K562 (cell line): ENCODE measurements around the gene TCF4. TPM values are rescaled to one million over a fixed set of nuclear protein-coding genes. Genes with fewer than 3 reads are reported as not detected.

Experiments used
- ATAC-seq: fragments of 200-7000 bp; cut with Tn5 transposase; 3 replicates; pipeline ENCODE4 v1.9.1; 2020; ENCODE audit warnings: moderate library complexity
- BruUV-seq: library from RNA; stranded (reverse); fragments of 400-500 nt; replicated peaks from 2 replicates; lab custom pipeline; 2021; lab: Mats Ljungman, UMichigan
- CTCF ChIA-PET: fragments of 300-600 bp; formaldehyde crosslinking; extraction: SDS; loops from one replicate; lab custom pipeline; 2021; ENCODE audit warnings: low intra/inter-chr PET ratio; lab: Yijun Ruan, JAX
- POLR2A ChIA-PET: fragments of 300-600, 350-650 bp; sonication (Branson Sonifier 250); formaldehyde crosslinking; extraction: SDS; loops from one replicate; lab custom pipeline; 2021; ENCODE audit warnings: antibody characterized with exemption, inconsistent platforms; lab: Yijun Ruan, JAX
- DNase-seq, 4 experiments: peaks; one replicate each; pipeline versions ENCODE4 v3.0.0 to v3.0.0-alpha.2; 2011 to 2018; ENCODE audit warnings: low spot score in 3 of 4, mixed read lengths in 3 of 4; ENCODE audit errors: extremely low read depth in 1 of 4
- FAIRE-seq: peaks from 2 replicates; lab custom pipeline; 2011; peaks lifted over from hg19 to GRCh38; lab: Jason Lieb, UNC
- H2AFZ ChIP-seq: 2 replicates; pipeline ENCODE4 v1.6.0; 2011; ENCODE audit warnings: low read depth, low read length, control low read depth, inconsistent platforms
- H3K27ac ChIP-seq: fragments of 200-600 bp; 3 replicates; pipeline ENCODE4 v1.8.0; 2011; ENCODE audit warnings: low read depth, mild to moderate bottlenecking, control low read depth, inconsistent platforms, low read length, moderate library complexity, mixed read lengths; ENCODE audit errors: extremely low read depth
- H3K27me3 ChIP-seq, 2 experiments: fragments of 300-600 bp in 1 of 2; 2 replicates in 1 of 2; 3 replicates in 1 of 2; pipeline versions ENCODE4 v1.6.0 to v1.8.0; 2011; ENCODE audit warnings: inconsistent platforms in 2 of 2, low read length in 2 of 2, mild to moderate bottlenecking in 1 of 2, mixed read lengths in 1 of 2, moderate library complexity in 1 of 2; ENCODE audit not compliant: control insufficient read depth in 2 of 2, insufficient read depth in 2 of 2
- H3K36me3 ChIP-seq: fragments of 300-600 bp; 3 replicates; pipeline ENCODE4 v1.8.0; 2011; ENCODE audit warnings: mild to moderate bottlenecking, low read length, inconsistent platforms; ENCODE audit not compliant: control insufficient read depth, insufficient read depth
- H3K4me1 ChIP-seq, 2 experiments: fragments of 200-600 bp in 1 of 2; replicated peaks in 1 of 2; 2 replicates in 1 of 2; 3 replicates in 1 of 2; pipeline versions ENCODE4 v1.5.1 to v1.8.0; 2011; ENCODE audit warnings: inconsistent platforms in 2 of 2, low read length in 2 of 2, mild to moderate bottlenecking in 1 of 2, mixed read lengths in 1 of 2, moderate library complexity in 1 of 2; ENCODE audit not compliant: control insufficient read depth in 2 of 2, insufficient read depth in 2 of 2
- H3K4me2 ChIP-seq: 2 replicates; pipeline ENCODE4 v1.6.1; 2011; ENCODE audit warnings: low read length, control low read depth, inconsistent platforms, mixed read lengths; ENCODE audit not compliant: insufficient read depth
- H3K4me3 ChIP-seq: fragments of 200-600 bp; sonication (generic), shearing (Covaris generic); 2 replicates; pipeline ENCODE4 v1.5.1; 2016; ENCODE audit warnings: control low read depth, inconsistent platforms
- H3K79me2 ChIP-seq: fragments of 200-600 bp; 3 replicates; pipeline ENCODE4 v1.8.0; 2011; ENCODE audit warnings: low read length, inconsistent platforms; ENCODE audit not compliant: control insufficient read depth, insufficient read depth
- H3K9ac ChIP-seq, 2 experiments: 2 replicates each; pipeline versions ENCODE4 v1.6.0 to v1.6.1; 2011; ENCODE audit warnings: low read depth in 2 of 2, low read length in 2 of 2, control low read depth in 1 of 2, inconsistent platforms in 1 of 2, mild to moderate bottlenecking in 1 of 2, mixed read lengths in 1 of 2; ENCODE audit not compliant: insufficient read depth in 1 of 2
- H3K9me1 ChIP-seq: one replicate; pipeline ENCODE4 v1.6.0; 2011; ENCODE audit warnings: inconsistent platforms, mild to moderate bottlenecking, low read length, moderate library complexity; ENCODE audit not compliant: control insufficient read depth, insufficient read depth
- H3K9me3 ChIP-seq: replicated peaks from 2 replicates; pipeline ENCODE4 v1.5.1; 2011; ENCODE audit warnings: low read depth, low read length, inconsistent platforms; ENCODE audit not compliant: control insufficient read depth, insufficient read depth
- H4K20me1 ChIP-seq: replicated peaks from 2 replicates; pipeline ENCODE4 v1.6.1; 2011; ENCODE audit warnings: low read length, inconsistent platforms, mixed read lengths; ENCODE audit not compliant: control insufficient read depth, insufficient read depth
- BCLAF1 ChIP-seq, 2 experiments: fragments of 450-650 bp in 1 of 2; IDR thresholded peaks; 2 replicates each; pipeline ENCODE4 v1.6.1; 2011 to 2017; ENCODE audit warnings: low read depth in 2 of 2, antibody characterized with exemption in 1 of 2, borderline replicate concordance in 1 of 2, low read length in 1 of 2, mild to moderate bottlenecking in 1 of 2, mixed read lengths in 1 of 2; ENCODE audit not compliant: control insufficient read depth in 1 of 2
- CXXC5 ChIP-seq: fragments of 250-450 bp; sonication (Bioruptor Pico); IDR thresholded peaks from 2 replicates; pipeline ENCODE4 v1.8.0; 2022; ENCODE audit warnings: inconsistent platforms, mild to moderate bottlenecking, moderate library complexity
- FOXA3 ChIP-seq, 2 experiments: fragments of 450-650 bp in 1 of 2; sonication (generic) in 1 of 2; formaldehyde crosslinking; IDR thresholded peaks in 1 of 2; conservative IDR thresholded peaks in 1 of 2; 2 replicates each; pipeline versions ENCODE4 v1.4.0 to v1.8.0; 2020 to 2022; ENCODE audit warnings: mild to moderate bottlenecking in 2 of 2, missing genetic modification reagents in 1 of 2
- MITF ChIP-seq: IDR thresholded peaks from 2 replicates; pipeline ENCODE4 v1.6.1; 2014; ENCODE audit warnings: antibody characterized with exemption
- OTX1 ChIP-seq: fragments of 450-650 bp; formaldehyde crosslinking; IDR thresholded peaks from 2 replicates; pipeline ENCODE4 v1.4.0; 2022; ENCODE audit warnings: mild to moderate bottlenecking
- PCBP1 ChIP-seq: fragments of 200-400 bp; formaldehyde crosslinking; IDR thresholded peaks from 2 replicates; pipeline ENCODE4 v1.6.1; 2018; ENCODE audit warnings: mild to moderate bottlenecking, low read depth, low read length; ENCODE audit not compliant: poor library complexity, severe bottlenecking
- PHF20 ChIP-seq: fragments of 450-650 bp; IDR thresholded peaks from 2 replicates; pipeline ENCODE4 v1.6.1; 2018; ENCODE audit not compliant: partially characterized antibody
- PTTG1 ChIP-seq: fragments of 450-650 bp; IDR thresholded peaks from 2 replicates; pipeline ENCODE4 v1.6.1; 2016; ENCODE audit warnings: low read depth, mild to moderate bottlenecking, missing genetic modification characterization, missing compliant biosample characterization
- ZBED1 ChIP-seq: IDR thresholded peaks from 2 replicates; pipeline ENCODE4 v1.6.1; 2014
- ZKSCAN8 ChIP-seq: fragments of 200-800 bp; sonication (Bioruptor generic); IDR thresholded peaks from 2 replicates; pipeline ENCODE4 v1.6.1; 2016; ENCODE audit warnings: missing genetic modification characterization, missing compliant biosample characterization
- WGBS: fragments of 100-300 bp; shearing (Covaris generic); methylation state at CpG from one replicate; pipeline ENCODE4 v1.1.6; 2016; ENCODE audit warnings: low coverage, mixed read lengths; ENCODE audit not compliant: insufficient coverage; ENCODE audit errors: missing lambda C conversion rate; 5-methylcytosine and 5-hydroxymethylcytosine counted together
- in situ Hi-C: fragments of 300-500 bp; cut with MboI; formaldehyde crosslinking; loops from 4 replicates; pipeline ENCODE4 v1.15.0; 2018; ENCODE audit warnings: inconsistent platforms, mixed read lengths
- intact Hi-C: fragments of 100-400 bp; cut with micrococcal nuclease; formaldehyde crosslinking; loops from 2 replicates; pipeline ENCODE4 v1.14.2; 2022
- polyA plus RNA-seq, 8 experiments: library from polyadenylated mRNA; depleted of rRNA in 4 of 8; stranded (reverse) in 5 of 8; unstranded in 3 of 8; fragments of >200 nt; fragmentation: Nextera tagmentation in 2 of 8; fragmentation: Illumina TruSeq in 1 of 8; extraction: Ambion mirVana in 2 of 8; extraction: Trizol in 1 of 8; gene quantifications; 2 replicates each; pipeline versions ENCODE4 v1.2.1 to v1.2.3, GENCODE V29; 2011 to 2014; ENCODE audit warnings: inconsistent platforms in 1 of 8, missing spikeins in 1 of 8
- total RNA-seq, 7 experiments: library from RNA; depleted of rRNA in 6 of 7; stranded (reverse); fragments of >200 nt in 6 of 7; fragmentation: Illumina TruSeq in 2 of 7; extraction: Trizol in 2 of 7; gene quantifications; 2 replicates each; pipeline versions ENCODE4 v1.2.1 to v1.2.3, GENCODE V29; 2011 to 2021; ENCODE audit warnings: low replicate concordance in 1 of 7

The TCF4 gene
- total and polyA plus RNA-seq, 9 of the 15 experiments (the other 6 are each of a cell fraction or from before 2014, with no cell fraction given), result 4.8 to 24.7 (median 15.2) TPM

GRCh38 chr18:55376387-55376786 lies 211.6 kb downstream of the TCF4 start:
- 90% methylated on average over 2 of the region's 2 CpGs for WGBS
- CTCF ChIA-PET, result no interaction called here

More at GRCh38 chr18:55376387-55376786, 211.6 kb downstream of the TCF4 start:
- DNase-seq (no peak), ATAC-seq (no peak), FAIRE-seq (no peak)
- no peaks in the 10 kb centered on the region for H4K20me1 ChIP-seq
- H3K4me2 ChIP-seq, result no peak overlapping the region
- POLR2A ChIA-PET, result no interaction called here
- no peaks in the 10 kb centered on the region for H3K9me1 ChIP-seq
- H2AFZ ChIP-seq, result no peak overlapping the region
- in situ Hi-C loops, result no loop called here
- H3K4me1 ChIP-seq, result no peaks in the 10 kb centered on the region
- H3K27ac ChIP-seq, result no peak overlapping the region
- TF ChIP-seq ZKSCAN8 (CRISPR knock-in tag) (no peak), FOXA3 (CRISPR knock-in tag; conservative IDR thresholded peaks at IDR 0.05 in 1 of 2, IDR thresholded peaks at IDR 0.05 in 1 of 2) (no peak), MITF (no peak), CXXC5 (CRISPR knock-in tag) (no peak), OTX1 (no peak), PTTG1 (no peak), BCLAF1 (IDR thresholded peaks at IDR 0.05; ENCODE audit: borderline replicate concordance in 1 of 2, control insufficient read depth in 1 of 2, low read depth in 2 of 2, low read length in 1 of 2) (no peak), ZBED1 (no peak), PCBP1 (no peak), PHF20 (no peak)
- no peaks in the 10 kb centered on the region for H3K9me3 ChIP-seq
- no peaks in the 10 kb centered on the region for H3K27me3 ChIP-seq
- H3K36me3 ChIP-seq, result no peaks in the 10 kb centered on the region
- intact Hi-C loops, result no loop called here
- BruUV-seq, result no TSS peak
- no peaks in the 10 kb centered on the region for H3K79me2 ChIP-seq
- no peak overlapping the region for H3K4me3 ChIP-seq
- H3K9ac ChIP-seq, result no peak overlapping the region
